Pons (tissue), 1 donor: ENCODE data around the gene CD7.

Experiments
- DNase-seq: peaks from one replicate; pipeline ENCODE4 v3.0.0-alpha.2; 2016; ENCODE audit warnings: low spot score

CD7 gene

DNA sequence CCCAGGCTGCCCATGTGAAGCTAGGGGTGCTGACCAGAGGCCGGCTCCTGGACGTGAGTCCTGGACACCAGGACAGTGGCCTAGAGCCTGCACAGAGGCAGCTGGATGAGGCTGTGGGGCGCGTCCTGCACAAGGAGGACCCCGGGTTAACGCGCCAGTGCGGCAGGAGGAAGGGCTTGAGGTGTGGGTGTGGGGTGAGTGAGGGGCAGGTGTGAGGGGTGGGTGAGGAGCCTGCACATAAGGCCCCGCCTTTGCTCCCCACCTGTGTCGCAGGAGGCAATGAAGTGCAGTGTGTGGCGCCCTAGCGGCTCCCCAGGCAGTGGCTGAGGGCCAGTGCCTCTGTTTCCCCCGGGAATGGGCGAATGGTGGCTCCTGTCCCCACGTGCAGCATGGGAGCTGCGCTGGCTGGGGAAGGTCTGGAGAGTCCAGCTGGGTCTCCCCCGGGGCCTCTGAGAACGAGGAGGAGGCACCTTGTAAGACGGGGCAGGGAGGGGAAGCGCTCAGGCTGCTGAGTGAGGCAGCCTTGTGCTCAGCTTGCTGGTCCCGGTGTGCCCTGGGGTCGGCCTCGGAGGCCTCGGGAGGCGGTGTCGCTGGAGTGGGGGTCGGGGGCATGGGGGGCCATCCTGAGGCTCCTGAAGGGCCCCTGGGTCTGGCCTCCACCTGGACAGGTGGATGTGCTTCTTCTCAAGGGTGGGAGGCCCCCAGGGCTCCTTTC lies 3.2 kb downstream of the CD7 start:
- DNase-seq, result no peak

DNA sequence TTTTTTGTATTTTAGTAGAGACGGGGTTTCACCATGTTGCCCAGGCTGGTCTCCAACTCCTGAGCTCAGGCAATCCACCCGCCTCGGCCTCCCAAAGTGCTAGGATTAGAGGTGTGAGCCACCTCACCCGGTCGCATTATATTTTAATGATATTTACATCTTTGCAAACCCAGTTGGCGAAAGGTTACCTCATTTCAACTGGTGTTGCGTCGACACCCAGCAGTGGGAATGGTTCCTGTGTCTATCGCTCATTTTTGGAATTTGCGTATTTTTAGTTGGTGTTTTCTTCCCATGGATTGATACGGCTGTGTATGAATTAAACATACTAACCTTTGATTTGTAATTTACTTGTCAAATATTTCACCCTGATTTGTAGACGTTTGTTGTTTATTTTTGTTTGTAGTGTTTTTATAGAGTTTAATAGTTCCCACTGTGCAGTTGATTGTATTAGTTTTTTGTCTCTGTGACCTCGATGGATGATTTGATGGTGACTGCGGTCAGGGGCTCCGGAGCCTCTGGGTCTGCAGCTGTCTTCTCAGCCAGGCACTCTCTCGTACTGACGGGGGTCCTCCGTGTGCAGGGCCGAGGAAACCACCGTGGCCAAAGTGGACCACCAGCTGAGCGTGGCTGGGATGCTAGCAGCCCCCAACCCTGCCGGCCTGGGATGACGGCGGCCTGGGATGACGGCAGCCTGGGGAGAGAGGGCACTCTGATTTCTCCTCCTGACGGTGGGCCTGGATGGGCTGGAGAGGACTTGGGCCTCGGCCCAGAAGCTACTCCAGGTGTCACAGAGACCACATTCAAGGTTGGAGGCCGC lies 4.0 kb downstream of the CD7 start:
- DNase-seq, result no peak

DNA sequence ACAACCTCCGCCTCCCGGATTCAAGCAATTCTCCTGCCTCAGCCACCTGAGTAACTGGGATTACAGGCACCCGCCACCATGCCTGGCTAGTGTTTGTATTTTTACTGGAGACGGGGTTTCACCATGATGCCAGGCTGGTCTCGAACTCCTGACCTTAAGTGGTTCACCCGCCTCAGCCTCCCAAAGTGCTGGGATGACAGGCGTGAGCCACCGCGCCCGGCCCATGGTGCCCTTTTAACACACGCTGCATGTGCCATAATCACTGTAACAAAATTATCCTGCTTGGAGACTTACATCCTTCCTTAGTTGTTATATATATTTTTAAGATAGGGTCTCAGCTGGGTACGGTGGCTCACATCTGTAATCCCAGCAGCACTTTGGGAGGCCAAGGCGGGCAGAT lies 5.4 kb downstream of the CD7 start:
- DNase-seq, result no peak

DNA sequence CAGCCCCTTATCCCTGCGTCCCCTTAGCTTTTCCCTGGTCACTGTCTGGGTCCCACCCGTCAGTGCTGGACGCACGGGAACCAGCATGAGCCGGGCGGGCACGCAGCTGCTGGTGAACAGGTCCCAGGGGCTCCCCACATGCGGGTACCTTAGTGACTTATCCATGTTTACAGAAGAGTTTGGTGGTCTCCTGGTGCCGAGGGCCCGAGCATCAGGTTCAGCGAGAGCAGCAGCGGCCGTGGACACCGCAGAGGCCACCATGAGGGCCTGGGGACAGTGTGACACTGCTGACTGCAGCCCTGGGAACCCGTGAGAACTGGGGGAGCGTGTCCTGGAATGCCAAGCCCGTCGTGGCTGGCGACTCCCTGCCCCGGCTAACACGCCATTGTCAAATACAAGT lies 6.5 kb downstream of the CD7 start:
- no peak for DNase-seq

DNA sequence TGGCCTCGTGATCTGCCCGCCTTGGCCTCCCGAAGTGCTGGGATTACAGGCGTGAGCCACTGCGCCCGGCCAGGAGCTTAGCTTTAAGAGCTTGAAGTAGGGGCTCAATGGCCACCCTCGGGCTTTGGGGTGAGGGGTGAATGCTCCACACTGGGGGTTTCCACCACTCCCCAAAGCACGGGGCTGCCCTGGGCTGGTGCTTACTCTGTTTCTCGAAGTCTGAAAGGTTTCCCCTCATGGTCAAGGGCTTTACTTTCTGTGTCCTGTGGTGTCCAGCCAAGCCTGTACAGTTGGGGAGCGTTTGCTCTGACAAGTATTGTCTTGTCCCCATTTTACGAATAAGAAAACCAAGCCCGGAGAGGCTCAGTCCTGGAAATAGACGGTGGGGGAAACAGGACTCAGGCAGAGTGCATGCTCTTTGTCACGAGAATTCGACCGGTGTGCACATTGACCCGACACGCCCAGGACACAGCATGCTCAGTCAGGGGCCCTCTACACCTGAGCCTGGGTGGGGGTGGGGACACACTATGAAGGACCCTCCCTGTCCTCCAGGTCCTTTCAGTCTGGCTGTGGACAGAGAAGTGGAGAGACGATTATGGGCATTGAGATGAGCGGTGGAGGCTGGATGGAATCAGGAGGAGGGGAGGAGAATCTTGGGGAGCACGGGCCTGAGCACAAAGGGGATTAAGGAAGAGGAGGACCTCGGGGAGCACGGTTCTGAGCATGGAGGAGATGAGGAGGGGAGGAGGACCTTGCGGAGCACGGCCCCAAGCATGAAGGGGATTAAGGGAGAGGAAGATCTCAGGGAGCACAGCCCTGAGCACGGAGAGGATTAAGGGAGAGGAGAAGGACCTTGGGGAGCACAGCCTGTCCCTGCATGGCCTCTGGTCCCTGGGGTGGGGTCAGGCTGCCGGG lies 7.5 kb downstream of the CD7 start:
- no peak for DNase-seq

DNA sequence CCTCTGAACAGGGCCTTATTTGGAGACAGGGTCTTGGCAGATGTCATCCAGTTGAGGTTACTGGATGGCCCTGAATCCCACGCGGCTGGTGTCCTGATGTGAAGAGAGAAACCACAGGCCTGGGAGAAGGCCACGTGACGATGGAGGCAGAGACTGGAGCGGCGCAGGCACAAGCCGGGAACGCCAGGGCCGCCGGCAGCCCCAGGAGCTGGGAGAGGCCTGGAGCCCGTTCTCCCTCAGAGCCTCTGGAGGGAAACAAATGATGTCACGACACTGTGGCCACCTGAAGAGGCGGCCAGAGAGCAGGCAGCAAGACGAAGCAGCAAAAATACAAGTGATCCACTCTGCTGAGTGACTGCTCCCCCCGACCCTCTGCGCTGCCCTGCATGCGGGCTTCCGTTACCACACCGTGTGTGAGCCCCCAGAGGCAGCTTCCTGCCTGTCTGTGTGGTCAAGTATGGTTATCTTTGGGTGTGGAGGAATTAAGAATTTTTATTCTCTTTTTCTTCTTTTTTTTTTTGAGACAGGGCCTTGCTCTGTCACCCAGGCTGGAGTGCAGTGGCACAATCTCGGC lies 11.6 kb downstream of the CD7 start:
- no peak for DNase-seq

DNA sequence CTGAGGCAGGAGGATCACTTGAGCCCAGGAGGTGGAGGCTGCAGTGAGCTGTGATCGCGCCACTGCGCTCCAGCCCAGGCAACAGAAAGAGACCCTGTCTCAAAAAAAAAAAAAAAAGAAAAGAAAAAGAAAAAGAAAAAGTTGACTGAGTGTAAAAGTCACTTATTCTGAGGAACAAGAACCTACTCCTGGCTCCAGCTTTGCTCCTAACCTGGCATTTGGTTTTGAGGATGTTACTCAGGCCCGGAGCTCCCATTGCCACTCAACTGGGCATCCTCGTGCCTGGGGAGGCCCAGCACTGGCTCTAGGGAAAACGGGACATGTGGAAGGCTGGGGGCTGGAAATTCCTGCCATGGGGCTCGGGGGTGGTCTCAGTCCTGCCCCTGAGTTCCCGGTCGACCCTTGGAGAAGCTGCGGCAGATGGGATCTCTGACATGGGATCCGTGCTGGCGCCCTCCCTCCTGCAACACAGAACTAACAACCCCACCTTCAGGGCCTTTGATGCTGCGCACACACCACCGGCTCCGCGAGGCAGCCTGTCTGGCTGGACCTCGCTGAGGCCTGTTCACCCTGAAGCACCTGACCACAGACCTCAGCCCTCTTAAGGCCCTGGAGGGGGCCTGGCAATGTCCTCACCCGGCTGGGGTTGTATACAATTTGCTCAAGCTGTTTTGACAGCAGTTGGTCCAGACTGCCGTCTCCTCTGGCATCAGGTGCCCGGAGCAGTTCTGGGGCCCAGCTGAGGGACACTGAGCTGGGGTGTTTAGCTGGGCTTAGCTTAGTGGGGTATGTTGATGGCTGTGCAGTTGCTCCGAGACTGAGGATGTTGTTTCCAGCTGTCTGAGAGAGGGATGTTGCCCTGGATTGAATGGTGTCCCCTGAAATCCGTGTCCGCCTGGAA lies 12.3 kb downstream of the CD7 start:
- DNase-seq, result no peak

DNA sequence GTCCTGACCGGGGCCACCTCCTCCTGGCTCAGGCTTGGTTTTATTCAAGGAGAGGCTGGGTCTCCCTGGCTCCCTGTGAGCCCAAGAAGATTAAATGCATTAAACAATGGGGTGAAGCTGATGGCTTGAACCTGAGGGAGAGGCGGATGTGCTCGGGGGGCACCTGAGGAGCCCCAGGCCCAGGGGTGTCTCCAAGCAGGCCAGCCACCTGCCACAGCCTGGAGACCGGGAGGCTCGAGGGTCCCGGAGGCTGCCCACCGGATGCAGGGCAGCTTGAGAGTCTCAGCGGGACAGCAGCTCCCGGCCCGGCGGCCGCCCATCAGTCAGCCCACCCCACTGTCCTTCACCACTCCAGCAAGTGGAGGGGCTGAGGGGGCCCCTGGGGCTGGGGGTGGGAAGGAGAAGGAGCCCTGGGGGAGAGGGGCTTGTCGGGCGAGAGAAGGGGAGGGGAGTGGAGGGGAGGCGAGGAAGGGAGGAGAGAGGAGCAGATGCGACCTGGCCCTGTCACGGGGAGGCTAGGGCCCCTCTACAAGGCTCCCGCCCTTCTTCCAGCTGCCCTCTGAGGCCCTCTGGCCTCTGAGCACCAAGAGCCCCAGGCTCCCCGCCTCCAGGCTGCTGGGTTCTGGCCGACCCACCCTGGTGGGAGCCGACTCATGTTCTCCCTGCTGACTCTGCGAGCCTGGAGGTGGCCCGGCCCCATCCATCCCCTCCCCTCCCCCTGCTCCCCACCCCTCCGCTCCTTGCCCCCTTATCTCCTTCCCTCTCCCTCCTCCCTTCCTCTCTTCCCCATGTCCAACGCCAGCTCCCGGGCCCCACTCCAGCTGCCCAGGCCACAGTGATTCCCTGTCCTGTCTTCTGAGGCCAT lies 13.2 kb downstream of the CD7 start:
- DNase-seq, result no peak

DNA sequence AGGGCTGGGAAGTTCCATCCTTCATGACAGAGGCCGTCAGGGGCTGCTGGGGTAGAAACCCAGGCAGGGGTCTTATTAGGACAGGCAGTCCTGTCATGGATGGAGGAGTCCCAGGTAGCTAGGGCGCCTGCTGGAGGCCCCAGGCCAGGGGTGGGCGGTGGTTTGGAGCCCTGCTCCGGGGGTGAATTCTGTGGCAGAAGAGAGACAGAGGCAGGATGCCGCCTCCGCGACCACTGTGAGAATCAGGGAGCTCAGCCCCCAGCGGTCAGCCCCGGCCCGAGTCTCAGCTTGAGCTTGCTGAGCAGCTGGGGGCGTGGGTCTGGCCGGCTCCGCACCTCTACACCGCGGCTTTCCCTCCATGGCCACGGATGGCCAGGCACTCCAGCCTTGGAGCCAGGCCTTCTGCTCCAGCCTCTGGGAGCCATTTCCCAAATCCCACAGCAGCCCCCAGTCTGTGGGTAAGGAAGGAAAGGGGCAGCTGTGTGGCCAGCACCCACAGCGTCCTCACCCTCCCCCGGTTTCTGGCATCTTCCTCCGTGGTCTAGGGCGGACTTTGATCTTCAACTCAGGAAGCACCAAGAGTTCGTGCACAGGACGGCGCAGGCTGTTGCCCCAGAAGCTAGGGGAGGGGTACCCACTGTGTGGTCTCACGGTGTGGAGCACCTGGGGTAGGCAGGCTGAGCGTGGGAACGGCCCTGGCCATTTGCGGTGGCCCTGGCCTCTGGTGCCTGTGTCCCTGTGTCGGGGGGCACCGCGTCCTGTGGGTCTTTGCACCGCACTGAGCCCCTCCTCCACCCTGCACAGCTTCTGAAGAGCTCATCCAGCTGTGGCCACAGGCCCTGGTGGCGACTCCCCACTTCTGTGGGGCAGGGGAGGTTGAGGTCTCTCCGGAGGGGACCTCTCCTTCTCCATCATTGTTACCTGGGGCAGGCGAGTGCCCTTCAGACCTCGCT lies 14.1 kb downstream of the CD7 start:
- DNase-seq, result no peak

DNA sequence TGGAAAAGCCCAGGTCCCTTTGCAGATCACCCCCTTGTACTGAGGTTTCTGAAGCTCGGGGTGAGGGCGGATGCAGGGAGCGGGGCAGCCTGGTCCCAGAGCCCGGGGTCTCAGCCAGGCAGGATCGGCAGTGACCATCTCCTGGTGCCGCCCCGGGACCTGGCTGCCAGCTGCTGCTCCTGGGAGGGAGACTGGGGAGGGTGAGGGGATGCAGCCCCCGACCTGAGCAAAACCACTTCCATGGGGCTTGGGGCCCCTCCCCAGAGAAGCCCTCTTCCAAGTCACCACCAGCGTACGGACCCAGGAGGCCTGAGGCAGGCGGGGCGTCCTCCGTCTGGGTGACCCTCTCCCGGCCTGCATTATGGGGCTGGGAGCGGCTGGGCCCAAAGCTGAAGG lies 14.8 kb downstream of the CD7 start:
- no peak for DNase-seq

DNA sequence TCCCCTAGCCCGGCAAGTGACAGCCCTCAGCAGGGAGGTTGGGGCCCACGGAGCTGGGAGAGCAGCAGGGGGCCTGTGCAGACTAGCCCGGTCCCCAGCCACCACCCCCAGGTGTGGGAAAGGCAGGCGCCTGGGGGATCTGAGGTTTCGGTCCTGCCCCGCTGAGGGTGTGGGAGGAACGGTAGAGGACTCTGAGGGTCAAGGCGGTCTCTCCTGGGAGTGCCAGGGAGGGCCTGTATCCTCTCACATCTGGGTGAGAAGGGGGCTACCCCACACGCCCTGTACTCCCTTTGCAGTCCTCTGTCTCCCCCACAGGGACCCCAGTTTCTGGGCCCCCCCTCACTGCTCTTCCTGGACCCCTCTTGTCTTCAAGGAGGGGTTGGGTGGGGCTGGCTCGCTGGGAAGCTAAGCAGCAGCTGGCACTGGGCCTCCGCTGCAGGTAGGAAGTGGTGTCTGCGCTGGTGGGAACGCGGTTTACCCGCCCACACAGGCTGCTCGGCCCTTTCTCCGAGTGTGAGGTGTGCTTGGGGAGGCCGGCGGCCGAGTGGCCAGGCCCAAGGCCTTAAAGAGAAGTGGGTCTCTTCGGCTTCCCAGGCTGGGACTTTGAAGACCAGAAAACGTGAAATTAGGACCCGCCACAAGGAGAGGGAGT lies 15.4 kb downstream of the CD7 start:
- DNase-seq, result no peak

DNA sequence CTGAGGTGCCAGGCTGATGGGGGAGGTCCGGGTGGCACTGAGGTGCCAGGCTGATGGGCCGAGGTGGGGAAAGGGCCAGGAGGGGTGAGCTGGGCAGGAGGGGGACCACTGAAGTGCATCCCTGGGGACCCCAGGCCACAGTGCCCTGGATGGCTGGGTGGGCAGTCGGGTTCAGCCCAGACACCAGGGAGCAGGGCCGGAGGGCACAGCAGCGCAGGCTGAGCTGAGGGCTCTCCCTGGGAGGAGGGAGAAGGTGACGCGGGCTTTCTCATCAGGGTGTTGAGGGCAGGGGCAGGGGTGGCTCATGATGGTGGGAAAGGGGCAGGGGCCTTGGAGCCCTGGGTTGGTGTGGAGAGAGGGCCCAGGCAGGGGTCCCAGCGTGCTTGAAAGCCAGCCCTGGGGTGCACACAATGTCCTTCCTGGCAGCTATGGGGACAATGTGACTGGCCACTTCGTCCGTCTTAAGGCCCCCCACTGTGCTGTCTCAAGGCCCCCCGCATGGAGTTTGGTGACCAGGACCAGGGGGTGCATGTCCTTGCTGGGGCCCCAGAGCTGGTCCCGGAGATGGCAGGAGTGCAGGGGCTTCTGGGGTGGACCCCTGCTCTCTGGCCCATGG lies 16.0 kb downstream of the CD7 start:
- no peak for DNase-seq

DNA sequence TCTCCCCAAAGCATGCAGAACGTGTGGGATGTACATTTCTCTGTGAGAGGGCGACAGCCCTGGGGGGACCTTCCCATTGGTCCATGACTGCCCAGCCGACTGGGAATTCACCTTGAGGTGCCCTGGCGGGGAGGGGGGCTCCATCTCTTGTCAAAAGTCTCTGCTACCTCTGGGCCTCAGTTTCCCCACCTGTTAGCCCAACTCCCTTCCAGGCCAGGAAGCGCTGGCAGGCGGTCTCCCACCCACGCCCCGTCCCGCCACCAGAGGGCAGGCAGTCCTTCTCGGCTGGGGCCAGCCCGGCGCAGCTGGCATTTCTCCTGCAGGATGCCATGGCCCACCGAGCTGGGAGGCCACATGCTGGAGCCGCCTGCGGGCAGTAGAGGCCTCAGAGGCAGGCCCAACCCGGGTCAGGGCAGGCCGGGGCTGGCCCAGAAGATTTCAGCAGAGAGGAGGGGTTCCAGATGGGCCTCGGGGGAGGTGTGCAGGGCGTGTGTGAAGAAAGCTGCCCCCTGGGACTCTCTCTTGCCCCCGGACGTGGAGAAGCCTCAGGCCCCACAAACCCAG lies 16.6 kb downstream of the CD7 start:
- no peak for DNase-seq

DNA sequence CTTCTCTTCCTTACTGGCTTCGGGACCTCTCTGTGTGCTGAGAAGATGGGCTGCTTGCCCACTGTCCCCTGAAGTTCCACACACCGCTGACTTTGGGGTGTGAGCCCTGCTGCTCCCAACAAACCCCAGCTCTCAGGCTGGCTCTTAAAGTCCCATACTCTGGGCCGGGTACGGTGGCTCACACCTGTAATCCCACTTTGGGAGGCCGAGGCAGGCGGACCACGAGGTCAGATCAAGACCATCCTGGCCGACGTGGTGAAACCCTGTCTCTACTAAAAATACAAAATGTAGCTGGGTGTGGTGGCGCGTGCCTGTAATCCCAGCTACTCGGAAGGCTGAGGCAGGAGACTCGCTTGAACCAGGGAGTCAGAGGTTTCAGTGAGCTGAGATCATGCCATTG lies 17.2 kb downstream of the CD7 start:
- no peak for DNase-seq

DNA sequence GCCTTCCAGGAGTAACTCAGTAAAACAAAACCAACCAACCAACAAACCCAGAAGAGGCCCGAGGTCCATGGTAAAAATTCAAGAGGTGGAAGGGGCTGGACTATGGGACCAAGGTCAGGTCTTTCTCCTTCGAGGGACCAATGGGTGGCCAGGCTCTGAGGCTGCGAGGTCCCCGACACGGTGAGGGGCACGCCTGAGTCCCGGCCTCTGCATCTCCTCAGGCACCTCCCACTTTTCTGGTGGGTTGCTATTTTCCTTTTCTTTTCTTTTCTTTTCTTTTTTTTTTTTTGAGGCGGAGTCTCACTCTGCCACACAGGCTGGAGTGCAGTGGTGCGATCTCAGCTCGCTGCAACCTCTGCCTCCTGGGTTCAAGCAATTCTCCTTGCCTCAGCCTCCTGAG lies 18.0 kb downstream of the CD7 start:
- no peak for DNase-seq

DNA sequence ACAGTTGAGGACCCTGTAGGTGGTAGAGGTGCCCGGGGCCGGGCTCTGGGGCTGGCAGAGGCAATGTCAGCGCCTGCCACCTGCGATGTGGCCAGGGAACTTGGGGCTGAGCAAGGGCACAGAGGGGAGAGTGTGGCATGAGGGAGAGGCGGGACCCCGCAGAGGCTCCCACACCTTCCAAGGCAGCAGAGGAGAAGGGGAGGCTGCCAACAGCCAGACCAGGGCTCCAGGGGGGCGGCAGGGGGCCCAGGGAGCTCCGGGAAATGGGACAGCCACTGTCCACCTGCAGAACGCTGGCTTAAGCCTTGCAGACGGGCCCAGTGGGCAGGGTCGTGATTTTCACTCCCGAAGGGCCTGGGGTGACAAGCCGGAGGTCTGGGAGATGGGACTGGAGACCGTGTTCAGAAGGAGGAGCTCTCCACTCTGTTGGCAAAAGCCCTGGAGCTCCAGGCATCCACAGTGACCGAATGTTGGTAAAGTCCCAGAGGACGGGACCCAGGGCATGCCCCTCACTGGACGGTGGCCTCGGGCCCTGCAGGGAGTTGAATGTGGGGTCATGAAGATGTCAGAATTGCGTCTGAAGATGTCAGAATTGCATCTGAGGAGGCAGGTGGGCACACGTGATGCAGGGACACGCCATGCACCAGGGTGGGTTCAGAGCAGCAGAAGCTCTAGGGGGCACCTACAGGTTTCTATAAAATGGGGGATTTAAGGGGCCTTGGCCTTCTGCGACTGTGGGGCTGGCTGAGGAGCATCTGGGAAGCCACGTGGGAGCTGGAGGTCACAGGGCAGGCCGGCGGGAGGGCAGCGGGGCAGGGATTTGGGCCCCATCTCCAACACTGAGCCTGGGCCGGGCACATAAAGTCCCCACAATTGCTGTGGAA lies 18.6 kb downstream of the CD7 start:
- DNase-seq, result no peak
